CD4-positive, CD25-positive, alpha-beta regulatory T cell (primary cell): Measurements from ENCODE around the gene CDSN. TPM values are rescaled to one million over a fixed set of nuclear protein-coding genes. Genes with fewer than 3 reads are reported as not detected.

Experiments used
- polyA plus RNA-seq, 4 donors: library from polyadenylated mRNA; unstranded; fragments of 300-500 nt; fragmentation: Illumina TruSeq; gene quantifications; one replicate each; pipeline ENCODE4 v1.2.3, GENCODE V29; 2021
- total RNA-seq: library from RNA; stranded (reverse); gene quantifications from one replicate; pipeline ENCODE4 v1.2.3, GENCODE V29; 2022

CDSN gene
- total and polyA plus RNA-seq, 5 donors from 2014 or later = not detected

Other genes with a start within 250 kb of the CDSN start
- gene DDR1, start 235.9 kb downstream of the CDSN start, total RNA-seq = 5.0 TPM
- gene DDR1, start 235.9 kb downstream of the CDSN start, polyA plus RNA-seq = 1 to 10 TPM; 1.2 to 3.5 (median 1.9) TPM
- gene GTF2H4, start 212.2 kb downstream of the CDSN start, total RNA-seq = 15.5 TPM
- 1 to 10 TPM; 6.8 to 7.8 (median 7.0) TPM for gene GTF2H4, start 212.2 kb downstream of the CDSN start, polyA plus RNA-seq
- gene VARS2, start 206.2 kb downstream of the CDSN start, total RNA-seq = 19.8 TPM
- 10 to 100 TPM; 12.9 to 20.7 (median 15.9) TPM for gene VARS2, start 206.2 kb downstream of the CDSN start, polyA plus RNA-seq
- gene SFTA2, start 188.3 kb downstream of the CDSN start, total RNA-seq = not detected
- under 1 TPM in 2 of 4 donors, not detected in 2; 0.25 to 0.32 TPM for gene SFTA2, start 188.3 kb downstream of the CDSN start, polyA plus RNA-seq
- gene MUCL3, start 179.5 kb downstream of the CDSN start, total RNA-seq = not detected
- not detected for gene MUCL3, start 179.5 kb downstream of the CDSN start, polyA plus RNA-seq
- gene MUC21, start 136.7 kb downstream of the CDSN start, total RNA-seq = not detected
- not detected for gene MUC21, start 136.7 kb downstream of the CDSN start, polyA plus RNA-seq
- not detected for gene MUC22, start 110.0 kb downstream of the CDSN start, total RNA-seq
- gene MUC22, start 110.0 kb downstream of the CDSN start, polyA plus RNA-seq = not detected
- not detected for gene C6orf15, start 7.9 kb downstream of the CDSN start, total RNA-seq
- gene C6orf15, start 7.9 kb downstream of the CDSN start, polyA plus RNA-seq = not detected
- gene PSORS1C1, start 5.6 kb downstream of the CDSN start, total RNA-seq = not detected
- gene PSORS1C1, start 5.6 kb downstream of the CDSN start, polyA plus RNA-seq = not detected
- gene PSORS1C2, start 18.6 kb upstream of the CDSN start, total RNA-seq = not detected
- gene PSORS1C2, start 18.6 kb upstream of the CDSN start, polyA plus RNA-seq = not detected
- 27.2 TPM for gene CCHCR1, start 37.4 kb upstream of the CDSN start, total RNA-seq
- gene CCHCR1, start 37.4 kb upstream of the CDSN start, polyA plus RNA-seq = 1 to 10 TPM; 3.5 to 6.9 (median 6.2) TPM
- gene TCF19, start 38.1 kb upstream of the CDSN start, total RNA-seq = 10.9 TPM
- gene TCF19, start 38.1 kb upstream of the CDSN start, polyA plus RNA-seq = 10 to 100 TPM in 2 of 4 donors, 1 to 10 TPM in 2; 8.3 to 13.3 (median 11.2) TPM
- gene POU5F1, start 50.2 kb upstream of the CDSN start, total RNA-seq = not detected
- under 1 TPM in 1 of 4 donors, not detected in 3; 0.27 TPM for gene POU5F1, start 50.2 kb upstream of the CDSN start, polyA plus RNA-seq
- 2,142 TPM for gene HLA-C, start 151.6 kb upstream of the CDSN start, total RNA-seq
- gene HLA-C, start 151.6 kb upstream of the CDSN start, polyA plus RNA-seq = 1,000 to 10,000 TPM; 1,832 to 3,568 (median 2,760) TPM
- 8,618 TPM for gene HLA-B, start 236.7 kb upstream of the CDSN start, total RNA-seq
- gene HLA-B, start 236.7 kb upstream of the CDSN start, polyA plus RNA-seq = 1,000 to 10,000 TPM; 4,778 to 8,292 (median 6,791) TPM